Mucosa of descending colon (tissue), 3 donors: ENCODE measurements around the gene OSBPL3. TPM values are rescaled to one million over a fixed set of nuclear protein-coding genes. Genes with fewer than 3 reads are reported as not detected.

Experiments
- ATAC-seq: fragments of 200-7000 bp; cut with Tn5 transposase; one replicate; pipeline ENCODE4 v1.9.1; 2020; ENCODE audit warnings: mild to moderate bottlenecking, moderate library complexity
- DNase-seq, 3 donors: peaks; one replicate each; pipeline ENCODE4 v3.0.0-alpha.2; 2020
- H3K36me3 ChIP-seq: fragments of 200-600 bp; one replicate; pipeline ENCODE4 v1.8.0; 2021; ENCODE audit warnings: low read depth, mild to moderate bottlenecking
- H3K4me1 ChIP-seq: fragments of 200-600 bp; one replicate; pipeline ENCODE4 v1.8.0; 2021; ENCODE audit warnings: low read depth, mild to moderate bottlenecking
- H3K4me3 ChIP-seq: fragments of 200-600 bp; one replicate; pipeline ENCODE4 v1.8.0; 2021; ENCODE audit warnings: mild to moderate bottlenecking
- H3K9me3 ChIP-seq: fragments of 200-600 bp; one replicate; pipeline ENCODE4 v1.8.0; 2021; ENCODE audit warnings: mild to moderate bottlenecking
- CTCF ChIP-seq: fragments of 200-600 bp; IDR thresholded peaks from one replicate; pipeline ENCODE4 v1.8.0; 2022; ENCODE audit warnings: antibody characterized with exemption, mild to moderate bottlenecking
- intact Hi-C, 2 donors: fragments of 100-400 bp; cut with DNase I in 1 of 2; cut with micrococcal nuclease in 1 of 2; formaldehyde crosslinking; loops; one replicate each; pipeline versions ENCODE4 v1.11.0 to v1.11.1; 2022; cut with DNase I, micrococcal nuclease
- total RNA-seq, 3 donors: library from RNA; stranded (reverse); fragmentation: NEBNext Ultra II Directional in 2 of 3; extraction: Animal tissue kit (Norgen Biotek cat#: 25700) in 2 of 3; gene quantifications; one replicate each; pipeline versions ENCODE4 v1.2.1 to v1.2.4, GENCODE V29; 2021 to 2023
- donor health status: DM: no; HTN: no; CAD: no; lungs with moderate emphysema.
- donor health status: DM: no; HTN: no; CAD: no.
- donor health status: DM: no; HTN: yes; CAD: no.

Gene OSBPL3
- total RNA-seq, 3 donors from 2014 or later: 9.0 to 15.4 (median 10.6) TPM

- Histone ChIP-seq H3K4me3 (no peak overlapping the region), H3K4me1 (no peaks in the 10 kb centered on the region), H3K36me3 (no peaks in the 10 kb centered on the region), H3K9me3 (no peaks in the 10 kb centered on the region)
- intact Hi-C loops: no loop called here
- no peak for TF ChIP-seq CTCF
- DNase-seq (peak; percentile 41 to 67 (median 50)), ATAC-seq (peak; percentile 84)
Measured at GRCh38 chr7:24965831-24966708, 13.9 kb downstream of the OSBPL3 start.

- TF ChIP-seq CTCF: no peak
- no peaks in the 10 kb centered on the region for H3K36me3 ChIP-seq
- H3K4me1 ChIP-seq: no peaks in the 10 kb centered on the region
- H3K4me3 ChIP-seq: no peak overlapping the region
- no peaks in the 10 kb centered on the region for H3K9me3 ChIP-seq
- intact Hi-C loops: no loop called here
- ATAC-seq: no peak
- no peak for DNase-seq
Measured at GRCh38 chr7:24964191-24964590, 15.8 kb downstream of the OSBPL3 start.

GRCh38 chr7:24963218-24963617 is 16.8 kb downstream of the OSBPL3 start:
- H3K9me3 ChIP-seq: no peaks in the 10 kb centered on the region
- intact Hi-C loops: no loop called here
- peak in 2 of 3 donors; percentile 42 to 48 for DNase-seq
- no peaks in the 10 kb centered on the region for H3K36me3 ChIP-seq
- no peak overlapping the region for H3K4me3 ChIP-seq
- H3K4me1 ChIP-seq: no peaks in the 10 kb centered on the region
- no peak for TF ChIP-seq CTCF
- peak; percentile 49 for ATAC-seq

GRCh38 chr7:24962418-24962962 is 17.5 kb downstream of the OSBPL3 start:
- no peak for TF ChIP-seq CTCF
- intact Hi-C loops: no loop called here
- H3K4me3 ChIP-seq: no peak overlapping the region
- H3K9me3 ChIP-seq: no peaks in the 10 kb centered on the region
- DNase-seq: no peak
- no peaks in the 10 kb centered on the region for H3K36me3 ChIP-seq
- no peak for ATAC-seq
- H3K4me1 ChIP-seq: no peaks in the 10 kb centered on the region

GRCh38 chr7:24959735-24960485 is 20.1 kb downstream of the OSBPL3 start:
- Histone ChIP-seq H3K9me3 (no peaks in the 10 kb centered on the region), H3K4me1 (no peaks in the 10 kb centered on the region), H3K36me3 (no peaks in the 10 kb centered on the region), H3K4me3 (no peak overlapping the region)
- intact Hi-C loops: no loop called here
- DNase-seq (no peak), ATAC-seq (no peak)
- TF ChIP-seq CTCF: no peak
